Mesendoderm (in vitro differentiated cells): Measurements from ENCODE around the gene MTA1.

Source experiments
- DNase-seq: peaks from one replicate; pipeline ENCODE4 v3.0.0; 2013
- H2AK5ac ChIP-seq: 2 replicates; pipeline ENCODE4 v1.6.1; 2013; ENCODE audit warnings: low read length, inconsistent platforms
- H2BK120ac ChIP-seq: 2 replicates; pipeline ENCODE4 v1.6.1; 2013; ENCODE audit warnings: low read depth, mild to moderate bottlenecking, low read length, moderate library complexity, mixed read lengths
- H2BK15ac ChIP-seq: replicated peaks from 2 replicates; pipeline ENCODE4 v1.6.1; 2013; ENCODE audit warnings: low read depth, mild to moderate bottlenecking, moderate library complexity
- H2BK5ac ChIP-seq: 2 replicates; pipeline ENCODE4 v1.6.1; 2013; ENCODE audit warnings: low read length, inconsistent platforms
- H3K18ac ChIP-seq: 2 replicates; pipeline ENCODE4 v1.6.1; 2013; ENCODE audit warnings: mild to moderate bottlenecking, low read length, mixed read lengths
- H3K23ac ChIP-seq: one replicate; pipeline ENCODE4 v1.6.1; 2013; ENCODE audit warnings: low read length
- H3K27ac ChIP-seq: 2 replicates; pipeline ENCODE4 v1.5.1; 2013; ENCODE audit warnings: low read depth, mild to moderate bottlenecking, inconsistent platforms, low read length, moderate library complexity
- H3K27me3 ChIP-seq: 2 replicates; pipeline ENCODE4 v1.6.1; 2013; ENCODE audit warnings: low read length, control low read depth, mild to moderate bottlenecking, inconsistent platforms; ENCODE audit not compliant: insufficient read depth, poor library complexity
- H3K36me3 ChIP-seq: 2 replicates; pipeline ENCODE4 v1.6.1; 2013; ENCODE audit warnings: low read length, inconsistent platforms; ENCODE audit not compliant: control insufficient read depth, insufficient read depth
- H3K4ac ChIP-seq: one replicate; pipeline ENCODE4 v1.6.1; 2013; ENCODE audit warnings: low read depth, mild to moderate bottlenecking, low read length, moderate library complexity
- H3K4me1 ChIP-seq: 2 replicates; pipeline ENCODE4 v1.6.1; 2013; ENCODE audit warnings: low read depth, low read length, inconsistent platforms; ENCODE audit not compliant: control insufficient read depth
- H3K4me2 ChIP-seq: 2 replicates; pipeline ENCODE4 v1.6.1; 2013; ENCODE audit warnings: low read length
- H3K4me3 ChIP-seq: 2 replicates; pipeline ENCODE4 v1.5.1; 2013; ENCODE audit warnings: mild to moderate bottlenecking, low read length
- H3K56ac ChIP-seq: one replicate; pipeline ENCODE4 v1.6.1; 2013; ENCODE audit warnings: low read length
- H3K79me1 ChIP-seq: 2 replicates; pipeline ENCODE4 v1.6.1; 2013; ENCODE audit warnings: low read length, inconsistent platforms
- H3K79me2 ChIP-seq: 2 replicates; pipeline ENCODE4 v1.6.1; 2013; ENCODE audit warnings: mild to moderate bottlenecking, low read length; ENCODE audit not compliant: control insufficient read depth, insufficient read depth
- H3K9ac ChIP-seq: 2 replicates; pipeline ENCODE4 v1.6.1; 2013; ENCODE audit warnings: low read length, inconsistent platforms
- H4K5ac ChIP-seq: one replicate; pipeline ENCODE4 v1.6.1; 2013; ENCODE audit warnings: low read length
- H4K8ac ChIP-seq: one replicate; pipeline ENCODE4 v1.6.1; 2013; ENCODE audit warnings: low read depth, mild to moderate bottlenecking, control low read depth, low read length, moderate library complexity
- WGBS: extraction: QIAGEN DNeasy Blood & Tissue Kit; methylation state at CpG from one replicate; pipeline ENCODE4 v1.1.7; 2013; ENCODE audit warnings: low lambda C conversion rate, missing lambda C conversion rate; ENCODE audit not compliant: insufficient coverage; ENCODE audit errors: extremely low coverage; 5-methylcytosine and 5-hydroxymethylcytosine counted together

MTA1 gene

DNA sequence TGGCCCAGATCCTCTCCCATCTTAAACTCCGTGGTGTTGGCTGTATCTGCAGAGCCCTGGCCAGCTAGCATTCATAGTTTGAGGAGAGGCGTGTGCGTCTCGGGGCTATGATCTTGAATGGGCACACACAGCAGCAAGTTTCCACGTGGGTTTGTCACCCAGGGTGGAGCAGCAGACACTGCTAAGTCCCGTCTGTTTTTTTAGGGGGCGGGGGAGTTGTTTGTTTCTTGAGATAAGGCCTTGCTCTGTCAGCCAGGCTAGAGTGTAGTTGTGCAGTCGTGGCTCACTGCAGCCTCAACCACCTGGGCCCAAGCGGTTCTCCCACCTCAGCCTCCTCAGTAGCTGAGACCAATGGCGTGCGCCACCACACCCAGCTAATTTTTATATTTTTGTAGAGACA, 41.4 kb upstream of the MTA1 start:
- Histone ChIP-seq H3K23ac (no peak overlapping the region), H3K27ac (no peak overlapping the region), H3K4ac (no peak overlapping the region), H4K5ac (no peak overlapping the region), H2BK5ac (no peak overlapping the region), H3K4me1 (no peaks in the 10 kb centered on the region), H3K79me1 (no peaks in the 10 kb centered on the region), H3K56ac (no peak overlapping the region), H3K18ac (no peak overlapping the region), H2BK120ac (no peak overlapping the region), H3K4me3 (no peak overlapping the region), H3K36me3 (no peaks in the 10 kb centered on the region), H3K4me2 (no peak overlapping the region), H2AK5ac (no peak overlapping the region), H3K9ac (no peak overlapping the region), H3K27me3 (no peaks in the 10 kb centered on the region), H3K79me2 (no peaks in the 10 kb centered on the region), H4K8ac (no peak overlapping the region), H2BK15ac (no peak overlapping the region)
- DNase-seq = no peak
- WGBS = no CpG with 5 or more reads among the region's 11 CpGs

DNA sequence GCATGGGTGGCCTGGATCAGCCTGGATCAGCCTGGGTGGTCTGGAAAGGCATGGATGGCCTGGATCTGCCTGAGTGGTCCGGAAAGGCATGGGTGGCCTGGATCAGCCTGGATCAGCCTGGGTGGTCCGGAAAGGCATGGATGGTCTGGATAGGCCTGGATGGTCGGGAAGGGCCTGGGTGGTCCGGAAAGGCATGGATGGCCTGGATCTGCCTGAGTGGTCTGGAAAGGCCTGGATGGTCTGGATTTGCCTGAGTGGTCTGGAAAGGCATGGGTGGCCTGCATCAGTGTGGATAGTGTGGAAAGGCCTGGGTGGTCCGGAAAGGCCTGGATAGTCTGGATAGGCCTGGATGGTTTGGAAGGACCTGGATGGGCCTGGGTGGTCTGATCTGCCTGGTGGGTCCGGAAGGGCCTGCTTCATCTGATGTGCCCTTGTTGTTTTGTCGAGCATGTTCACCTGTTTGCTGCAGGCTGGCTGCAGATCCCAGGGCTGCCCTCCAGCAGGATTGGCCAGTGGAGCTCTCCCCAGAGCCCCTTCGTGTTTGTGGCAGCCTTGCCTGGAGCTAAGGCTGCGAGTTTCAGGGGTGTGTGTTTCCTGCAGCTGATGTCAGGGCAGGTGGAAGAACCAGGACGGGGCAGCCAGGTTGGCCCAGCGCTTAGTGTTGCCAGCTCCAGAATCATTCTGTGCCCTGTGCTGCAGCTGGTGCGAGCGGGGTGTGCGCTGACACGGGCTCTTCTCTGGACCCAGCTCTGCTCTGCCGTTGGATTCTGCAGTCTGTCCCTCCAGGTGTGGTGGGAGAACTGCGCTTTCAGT, 40.5 kb upstream of the MTA1 start:
- no peaks in the 10 kb centered on the region for H3K27me3 ChIP-seq
- H4K5ac ChIP-seq = no peak overlapping the region
- no peak overlapping the region for H2AK5ac ChIP-seq
- H3K4ac ChIP-seq = no peak overlapping the region
- no peak overlapping the region for H2BK5ac ChIP-seq
- no peak for DNase-seq
- no peaks in the 10 kb centered on the region for H3K79me2 ChIP-seq
- H2BK120ac ChIP-seq = no peak overlapping the region
- H3K79me1 ChIP-seq = no peaks in the 10 kb centered on the region
- H3K4me1 ChIP-seq = no peaks in the 10 kb centered on the region
- no peak overlapping the region for H3K27ac ChIP-seq
- no peak overlapping the region for H3K4me2 ChIP-seq
- H3K18ac ChIP-seq = no peak overlapping the region
- no peaks in the 10 kb centered on the region for H3K36me3 ChIP-seq
- H3K56ac ChIP-seq = no peak overlapping the region
- H2BK15ac ChIP-seq = no peak overlapping the region
- no peak overlapping the region for H3K23ac ChIP-seq
- no peak overlapping the region for H4K8ac ChIP-seq
- no peak overlapping the region for H3K4me3 ChIP-seq
- H3K9ac ChIP-seq = no peak overlapping the region
- WGBS = no CpG with 5 or more reads among the region's 17 CpGs

- H3K9ac ChIP-seq = no peak overlapping the region
- H3K27ac ChIP-seq = no peak overlapping the region
- H3K79me1 ChIP-seq = no peaks in the 10 kb centered on the region
- H3K27me3 ChIP-seq = no peaks in the 10 kb centered on the region
- no peak overlapping the region for H2AK5ac ChIP-seq
- H3K36me3 ChIP-seq = no peaks in the 10 kb centered on the region
- H3K18ac ChIP-seq = no peak overlapping the region
- no peak overlapping the region for H3K4me2 ChIP-seq
- no peaks in the 10 kb centered on the region for H3K4me1 ChIP-seq
- no peak overlapping the region for H3K56ac ChIP-seq
- WGBS = no CpG with 5 or more reads among the region's 14 CpGs
- H2BK15ac ChIP-seq = no peak overlapping the region
- no peaks in the 10 kb centered on the region for H3K79me2 ChIP-seq
- H3K4me3 ChIP-seq = no peak overlapping the region
- no peak overlapping the region for H4K5ac ChIP-seq
- H2BK120ac ChIP-seq = no peak overlapping the region
- no peak overlapping the region for H2BK5ac ChIP-seq
- no peak overlapping the region for H3K4ac ChIP-seq
- no peak overlapping the region for H4K8ac ChIP-seq
- no peak for DNase-seq
- no peak overlapping the region for H3K23ac ChIP-seq
Observed at GRCh38 chr14:105379946-105380345, 39.7 kb upstream of the MTA1 start.

- Histone ChIP-seq H2AK5ac (no peak overlapping the region), H3K27me3 (no peaks in the 10 kb centered on the region), H3K79me1 (no peaks in the 10 kb centered on the region), H3K27ac (no peak overlapping the region), H3K18ac (no peak overlapping the region), H2BK120ac (no peak overlapping the region), H3K79me2 (no peaks in the 10 kb centered on the region), H4K5ac (no peak overlapping the region), H3K4me3 (no peak overlapping the region), H2BK5ac (no peak overlapping the region), H4K8ac (no peak overlapping the region), H3K9ac (no peak overlapping the region), H3K4me1 (no peaks in the 10 kb centered on the region), H2BK15ac (no peak overlapping the region), H3K4ac (no peak overlapping the region), H3K23ac (no peak overlapping the region), H3K36me3 (no peaks in the 10 kb centered on the region), H3K56ac (no peak overlapping the region), H3K4me2 (no peak overlapping the region)
- DNase-seq = no peak
- no CpG with 5 or more reads among the region's 19 CpGs for WGBS
Observed at GRCh38 chr14:105380756-105381155, 38.9 kb upstream of the MTA1 start.

GRCh38 chr14:105381446-105382342, 37.9 kb upstream of the MTA1 start:
- no peak overlapping the region for H3K23ac ChIP-seq
- DNase-seq = no peak
- H3K4me3 ChIP-seq = no peak overlapping the region
- no peaks in the 10 kb centered on the region for H3K27me3 ChIP-seq
- no peaks in the 10 kb centered on the region for H3K36me3 ChIP-seq
- no peak overlapping the region for H3K4ac ChIP-seq
- no peak overlapping the region for H3K18ac ChIP-seq
- no peaks in the 10 kb centered on the region for H3K79me2 ChIP-seq
- no peak overlapping the region for H2AK5ac ChIP-seq
- no peak overlapping the region for H4K5ac ChIP-seq
- no peaks in the 10 kb centered on the region for H3K79me1 ChIP-seq
- no peak overlapping the region for H4K8ac ChIP-seq
- H3K27ac ChIP-seq = no peak overlapping the region
- no peak overlapping the region for H3K56ac ChIP-seq
- H2BK120ac ChIP-seq = no peak overlapping the region
- no peak overlapping the region for H2BK5ac ChIP-seq
- no peak overlapping the region for H2BK15ac ChIP-seq
- no CpG with 5 or more reads among the region's 27 CpGs for WGBS
- no peak overlapping the region for H3K9ac ChIP-seq
- no peak overlapping the region for H3K4me2 ChIP-seq
- H3K4me1 ChIP-seq = no peaks in the 10 kb centered on the region
